Stimulated activated naive CD8-positive, alpha-beta T cell treated with anti-CD3 and anti-CD28 coated beads, Interleukin-15, Interleukin-2, amounts not matched to agents 100 ng/mL and 50 ng/mL, for 24 hours (primary cell): ENCODE results near the gene VIPR2.

Experiments used
- H3K27ac Mint-ChIP-seq: one replicate; pipeline ENCODE4 v1.8.0; 2021; ENCODE audit warnings: mild to moderate bottlenecking, mixed read lengths
- H3K27me3 Mint-ChIP-seq: one replicate; pipeline ENCODE4 v1.8.0; 2021; ENCODE audit warnings: mixed read lengths
- H3K36me3 Mint-ChIP-seq: one replicate; pipeline ENCODE4 v1.8.0; 2021; ENCODE audit warnings: low read depth, mixed read lengths
- H3K4me1 Mint-ChIP-seq: one replicate; pipeline ENCODE4 v1.8.0; 2021; ENCODE audit warnings: low read depth, mixed read lengths
- H3K4me3 Mint-ChIP-seq: one replicate; pipeline ENCODE4 v1.8.0; 2021; ENCODE audit warnings: mild to moderate bottlenecking, mixed read lengths
- H3K9me3 Mint-ChIP-seq: one replicate; pipeline ENCODE4 v1.8.0; 2021; ENCODE audit warnings: mixed read lengths

The VIPR2 gene

DNA sequence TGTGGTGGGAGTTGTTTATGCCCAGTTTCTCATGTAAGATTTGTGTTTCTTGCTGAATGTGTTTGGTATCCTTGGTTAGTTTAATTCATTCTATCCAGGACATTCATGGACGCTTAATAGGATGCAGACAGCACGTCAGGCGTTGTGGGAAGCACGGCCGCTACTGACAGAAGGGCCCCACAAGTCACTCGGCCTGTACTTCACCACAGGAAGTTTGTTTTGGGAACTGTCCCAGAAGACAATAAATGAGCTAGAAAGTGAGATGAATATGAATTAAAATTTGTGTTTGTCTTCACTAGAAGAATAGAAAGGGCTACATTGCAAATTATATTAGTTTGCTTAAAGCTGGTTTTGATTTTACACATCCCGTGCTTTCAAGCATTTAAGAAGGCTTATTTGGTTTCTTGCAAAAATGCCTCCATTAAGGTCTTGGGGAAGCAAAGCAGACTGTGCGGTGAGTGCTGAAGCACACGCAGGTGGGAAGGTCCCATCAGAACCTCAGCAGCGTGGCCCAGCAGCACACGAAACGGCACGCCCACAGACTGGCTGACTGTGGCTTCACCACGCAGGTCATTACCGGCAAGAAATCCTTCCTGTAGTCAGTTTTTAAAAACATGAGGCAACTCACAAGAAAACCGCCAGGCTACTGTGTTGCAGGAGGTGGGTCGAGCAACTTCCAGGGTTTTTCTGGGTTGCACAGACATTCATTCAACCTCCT, 74.1 kb downstream of the VIPR2 start:
- no peak overlapping the region for H3K4me3 Mint-ChIP-seq
- peaks cover 16% of the 10 kb centered on the region for H3K4me1 Mint-ChIP-seq
- no peaks in the 10 kb centered on the region for H3K27me3 Mint-ChIP-seq
- H3K27ac Mint-ChIP-seq, result no peak overlapping the region
- no peaks in the 10 kb centered on the region for H3K36me3 Mint-ChIP-seq
- H3K9me3 Mint-ChIP-seq, result no peaks in the 10 kb centered on the region

DNA sequence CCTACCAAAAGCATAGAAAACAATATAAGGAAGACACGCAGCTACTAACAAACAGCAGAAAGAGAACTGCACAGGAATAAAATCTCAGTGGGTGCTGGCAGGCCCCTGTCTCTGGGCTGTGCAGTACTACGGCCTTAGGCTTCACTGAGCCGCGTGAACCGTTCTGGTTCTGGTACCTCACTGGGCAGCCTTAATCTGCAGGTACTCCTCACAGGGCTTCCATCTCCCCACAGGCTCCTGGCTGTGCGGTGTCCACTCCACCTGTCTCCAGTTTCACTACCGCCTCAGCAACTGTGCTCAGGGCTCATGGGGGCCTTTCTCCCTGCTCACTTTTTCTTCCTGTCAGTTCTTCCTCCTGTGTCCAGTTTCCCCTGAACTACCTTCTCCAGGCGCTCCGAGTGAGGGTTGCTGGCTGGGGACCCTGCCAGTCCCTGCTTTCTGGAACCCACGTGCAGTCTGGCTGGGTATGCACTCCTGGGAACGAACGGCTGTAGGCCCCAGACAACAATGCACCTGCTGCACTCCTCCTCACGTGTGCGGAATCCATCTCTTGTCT, 75.7 kb downstream of the VIPR2 start:
- no peaks in the 10 kb centered on the region for H3K27me3 Mint-ChIP-seq
- no peaks in the 10 kb centered on the region for H3K9me3 Mint-ChIP-seq
- peaks cover 16% of the 10 kb centered on the region for H3K4me1 Mint-ChIP-seq
- no peak overlapping the region for H3K27ac Mint-ChIP-seq
- no peaks in the 10 kb centered on the region for H3K36me3 Mint-ChIP-seq
- H3K4me3 Mint-ChIP-seq, result no peak overlapping the region

DNA sequence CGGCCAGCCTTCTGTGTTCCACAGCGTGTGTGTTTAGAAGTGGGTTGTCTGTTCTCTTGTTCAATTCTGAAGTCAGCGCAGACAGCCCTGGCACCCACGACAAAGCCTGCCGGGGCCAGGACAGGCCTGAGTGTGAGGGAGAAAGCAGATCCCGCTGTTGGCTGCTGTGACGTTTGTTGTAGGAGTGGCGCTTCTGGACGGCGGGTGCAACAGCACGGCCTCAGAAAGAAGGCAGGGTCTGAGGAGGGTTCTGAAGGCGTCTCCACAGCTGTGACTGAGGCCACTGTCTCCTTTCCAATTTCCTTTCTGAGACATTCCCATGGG, 76.2 kb downstream of the VIPR2 start:
- Mint-ChIP-seq H3K27me3 (no peaks in the 10 kb centered on the region), H3K36me3 (no peaks in the 10 kb centered on the region), H3K4me1 (peaks cover 16% of the 10 kb centered on the region), H3K27ac (no peak overlapping the region), H3K9me3 (no peaks in the 10 kb centered on the region), H3K4me3 (no peak overlapping the region)

DNA sequence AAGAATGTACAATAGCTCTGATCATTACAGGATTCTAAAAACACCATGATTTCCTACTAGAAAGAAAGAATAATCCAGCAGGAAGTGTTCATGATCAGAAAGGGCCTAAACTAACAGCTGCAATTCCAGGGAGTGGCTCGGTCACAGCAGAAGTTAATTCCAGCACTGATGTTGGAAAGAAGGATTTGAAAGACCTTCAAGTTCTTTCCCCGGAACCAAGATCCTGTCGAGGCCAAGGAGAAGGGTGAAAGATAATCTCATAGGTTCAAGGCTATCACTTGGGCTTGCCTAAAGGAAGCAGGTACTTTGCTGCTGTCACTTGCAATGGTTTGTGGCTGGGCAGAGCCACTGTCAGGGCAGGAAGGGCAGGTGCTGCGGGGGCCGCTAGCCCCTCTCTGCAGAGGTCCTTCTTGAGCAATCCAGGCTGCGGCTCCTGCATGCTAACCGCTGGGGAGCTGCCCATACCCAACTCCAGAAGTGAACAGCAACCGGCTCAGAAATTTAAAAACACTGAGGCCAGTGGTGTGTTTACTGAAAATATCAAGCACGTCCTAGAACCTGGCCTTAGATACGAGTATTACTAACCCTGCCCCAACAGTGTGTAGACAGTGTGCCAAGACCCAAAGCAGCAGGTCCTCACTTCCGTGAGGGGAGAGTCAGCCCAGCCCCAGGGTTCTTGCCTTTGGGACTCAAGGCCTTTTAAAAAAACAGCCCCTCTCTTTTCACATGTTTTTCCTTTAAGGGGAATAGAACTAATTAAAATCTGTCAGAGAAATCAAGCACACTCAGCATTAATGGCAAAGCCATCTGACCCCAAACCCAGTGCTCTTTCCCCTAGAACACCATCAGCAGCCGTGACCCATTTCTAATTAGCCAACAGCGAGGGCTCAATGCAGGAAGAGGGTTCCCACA, 76.8 kb downstream of the VIPR2 start:
- H3K4me1 Mint-ChIP-seq, result peaks cover 16% of the 10 kb centered on the region
- H3K4me3 Mint-ChIP-seq, result no peak overlapping the region
- no peak overlapping the region for H3K27ac Mint-ChIP-seq
- H3K9me3 Mint-ChIP-seq, result no peaks in the 10 kb centered on the region
- no peaks in the 10 kb centered on the region for H3K36me3 Mint-ChIP-seq
- H3K27me3 Mint-ChIP-seq, result no peaks in the 10 kb centered on the region

DNA sequence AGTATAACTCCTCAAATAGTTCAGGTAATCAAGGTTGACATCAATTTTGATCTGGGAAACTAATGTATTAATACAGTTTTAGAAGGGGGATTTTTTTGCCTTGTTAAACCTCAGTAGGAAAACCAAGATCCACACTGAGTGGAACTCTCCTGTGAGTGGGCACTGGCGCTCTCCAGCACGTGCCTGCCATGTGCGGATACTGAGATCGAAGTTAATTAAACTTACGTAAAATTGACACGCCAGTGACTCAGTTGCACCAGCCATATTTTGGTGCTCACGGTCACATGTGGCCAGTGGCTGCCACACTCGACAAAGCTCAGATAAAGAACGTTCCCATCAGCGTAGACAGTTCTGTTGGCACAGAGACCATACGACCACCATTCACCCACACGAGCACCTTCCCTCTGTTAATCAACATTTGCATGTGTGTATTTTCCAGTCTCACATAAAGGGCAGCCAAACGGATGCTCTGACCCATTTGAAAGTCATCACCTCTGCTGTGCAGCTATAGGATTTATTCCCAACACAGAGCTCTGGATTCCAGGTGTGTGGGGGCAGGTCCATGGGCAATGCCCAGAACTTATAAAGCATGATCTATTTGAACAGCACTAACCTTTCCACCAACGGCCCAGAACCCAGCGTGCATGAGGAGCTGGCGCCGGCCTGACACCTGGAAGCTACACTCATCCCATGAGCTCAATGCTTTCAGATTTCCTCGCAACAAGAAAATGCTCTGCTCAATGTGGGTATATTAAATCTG, 77.7 kb downstream of the VIPR2 start:
- Mint-ChIP-seq H3K9me3 (no peaks in the 10 kb centered on the region), H3K36me3 (no peaks in the 10 kb centered on the region), H3K27ac (no peak overlapping the region), H3K4me1 (peaks cover 16% of the 10 kb centered on the region), H3K4me3 (no peak overlapping the region), H3K27me3 (no peaks in the 10 kb centered on the region)

DNA sequence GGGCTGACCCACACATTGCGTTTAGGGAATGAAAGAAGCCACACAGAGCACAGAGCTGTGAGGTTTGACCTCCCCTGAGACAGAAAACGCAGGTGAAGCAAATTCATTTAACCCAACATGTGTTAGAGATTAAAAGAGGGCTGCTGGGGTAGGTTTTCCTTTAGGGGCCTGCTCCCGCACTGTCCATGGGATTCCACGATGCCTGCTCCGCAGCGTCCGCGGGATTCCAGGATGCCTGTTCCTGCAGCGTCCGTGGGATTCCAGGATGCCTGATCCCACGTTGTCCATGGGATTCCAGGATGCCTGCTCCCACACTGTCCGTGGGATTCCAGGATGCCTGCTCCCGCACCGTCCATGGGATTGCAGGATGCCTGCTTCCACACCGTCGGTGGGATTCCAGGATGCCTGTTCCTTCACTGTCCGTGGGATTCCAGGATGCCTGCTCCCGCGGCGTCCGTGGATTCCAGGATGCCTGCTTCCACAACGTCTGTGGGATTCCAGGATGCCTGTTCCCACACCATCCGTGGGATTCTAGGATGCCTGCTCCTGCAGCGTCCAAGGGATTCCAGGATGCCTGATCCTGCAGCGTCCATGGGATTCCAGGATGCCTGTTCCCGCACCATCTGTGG, 78.7 kb downstream of the VIPR2 start:
- Mint-ChIP-seq H3K4me3 (no peak overlapping the region), H3K4me1 (peaks cover 16% of the 10 kb centered on the region), H3K27ac (no peak overlapping the region), H3K27me3 (no peaks in the 10 kb centered on the region), H3K9me3 (no peaks in the 10 kb centered on the region), H3K36me3 (no peaks in the 10 kb centered on the region)

DNA sequence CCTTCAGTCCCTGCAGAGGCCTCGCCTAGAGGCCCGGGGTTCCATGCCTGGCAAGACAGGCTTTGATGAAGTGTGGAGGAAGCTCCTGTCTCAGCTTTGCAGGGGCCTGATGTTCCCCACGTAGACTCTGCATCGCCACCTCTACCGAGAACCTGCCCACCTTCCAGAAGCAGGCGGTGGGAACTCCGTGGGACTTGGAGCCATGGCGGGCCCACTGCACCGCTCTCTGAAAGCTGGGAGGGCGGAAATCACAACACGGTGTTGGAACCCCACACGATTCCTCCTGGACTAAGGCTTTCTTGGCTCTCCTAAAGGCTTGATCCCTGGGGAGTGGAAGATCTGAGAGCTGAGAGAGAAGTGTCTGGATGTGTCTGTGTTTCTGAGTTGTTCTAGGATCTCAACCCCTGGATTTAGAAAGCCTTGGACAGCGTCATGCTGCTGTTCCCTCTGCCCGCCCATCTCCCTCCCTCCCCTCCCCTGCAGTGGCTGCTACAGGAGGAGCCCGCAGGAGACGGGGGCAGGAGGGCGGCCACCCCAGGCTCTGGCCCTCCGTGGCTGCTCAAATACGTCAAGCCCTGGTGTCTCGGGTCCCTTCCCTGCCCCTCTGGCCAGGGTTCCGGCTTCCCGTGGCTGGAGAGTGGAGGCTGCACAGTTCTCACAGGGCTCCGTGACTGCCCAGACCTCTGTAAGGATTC, 79.7 kb downstream of the VIPR2 start:
- H3K36me3 Mint-ChIP-seq, result no peaks in the 10 kb centered on the region
- H3K4me1 Mint-ChIP-seq, result peaks cover 9% of the 10 kb centered on the region
- no peaks in the 10 kb centered on the region for H3K9me3 Mint-ChIP-seq
- H3K4me3 Mint-ChIP-seq, result no peak overlapping the region
- no peaks in the 10 kb centered on the region for H3K27me3 Mint-ChIP-seq
- H3K27ac Mint-ChIP-seq, result no peak overlapping the region

DNA sequence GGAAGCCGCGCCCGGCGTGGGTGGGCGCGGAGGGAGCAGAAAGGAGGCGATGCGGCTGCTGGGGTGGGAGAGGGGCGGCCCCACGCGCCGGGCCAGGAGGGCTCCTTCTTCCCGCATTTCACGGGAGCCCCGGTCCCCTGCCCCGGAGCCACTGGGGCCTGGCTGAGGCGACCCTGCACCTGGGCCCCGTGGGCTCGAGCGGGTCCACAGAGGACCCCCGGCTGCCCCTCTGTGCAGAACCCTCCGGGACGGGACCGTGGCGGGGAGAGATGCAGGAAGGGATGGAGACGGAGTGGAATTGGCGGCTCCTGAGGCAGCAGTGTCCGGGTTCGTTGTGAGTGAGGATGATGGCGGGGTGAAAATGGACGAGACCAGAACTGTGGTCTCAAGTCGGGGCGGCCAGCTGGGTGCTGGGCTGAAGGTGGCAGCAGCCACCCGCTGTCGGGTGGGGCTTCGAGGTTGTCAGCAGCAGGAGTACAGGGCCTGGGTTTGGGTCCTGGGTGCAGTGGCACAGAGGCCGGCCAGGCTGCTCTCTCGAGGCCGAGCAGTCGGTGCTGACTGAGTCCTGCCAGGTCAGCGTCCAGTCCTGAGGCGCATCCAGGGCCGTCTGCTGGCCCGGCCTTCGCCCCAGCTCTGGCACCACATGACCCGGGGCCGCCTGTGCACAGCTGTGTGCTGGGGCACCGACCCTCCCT, 80.4 kb downstream of the VIPR2 start:
- no peak overlapping the region for H3K4me3 Mint-ChIP-seq
- H3K27me3 Mint-ChIP-seq, result no peaks in the 10 kb centered on the region
- no peaks in the 10 kb centered on the region for H3K9me3 Mint-ChIP-seq
- no peaks in the 10 kb centered on the region for H3K36me3 Mint-ChIP-seq
- peaks cover 9% of the 10 kb centered on the region for H3K4me1 Mint-ChIP-seq
- no peak overlapping the region for H3K27ac Mint-ChIP-seq

DNA sequence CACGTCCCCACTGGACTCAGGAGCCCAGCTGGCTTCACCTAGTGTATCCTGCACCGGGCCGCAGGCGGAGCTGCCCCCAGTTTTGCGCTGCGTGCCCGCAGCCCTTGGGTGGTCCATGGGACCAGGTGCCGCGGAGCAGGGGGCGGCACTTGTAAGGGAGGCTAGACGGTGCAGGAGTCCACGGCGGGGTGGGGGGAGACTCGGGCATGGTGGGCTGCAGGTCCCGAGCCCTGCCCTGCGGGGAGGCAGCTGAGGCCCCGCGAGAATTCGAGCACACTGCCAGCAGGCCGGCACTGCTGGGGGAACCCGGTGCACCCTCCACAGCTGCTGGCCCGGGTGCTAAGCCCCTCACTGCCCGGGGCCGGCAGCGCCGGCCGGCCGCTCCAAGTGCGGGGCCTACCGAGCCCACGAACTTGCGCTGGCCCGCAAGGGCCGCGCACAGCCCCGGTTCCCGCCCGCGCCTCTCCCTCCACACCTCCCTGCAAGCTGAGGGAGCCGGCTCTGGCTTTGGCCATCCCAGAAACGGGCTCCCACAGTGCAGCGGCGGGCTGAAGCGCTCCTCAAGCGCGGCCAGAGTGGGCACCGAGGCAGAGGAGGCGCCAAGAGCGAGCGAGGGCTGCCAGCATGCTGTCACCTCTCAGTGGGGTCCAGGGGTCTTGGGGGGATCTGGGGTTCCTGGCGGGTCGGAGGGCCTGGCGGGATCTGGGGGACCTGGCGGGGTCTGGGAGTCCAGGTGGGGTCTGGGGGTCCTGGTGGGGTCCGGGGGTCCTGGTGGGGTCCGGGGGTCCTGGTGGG, 81.4 kb downstream of the VIPR2 start:
- H3K36me3 Mint-ChIP-seq, result no peaks in the 10 kb centered on the region
- no peak overlapping the region for H3K4me3 Mint-ChIP-seq
- no peak overlapping the region for H3K27ac Mint-ChIP-seq
- peaks cover 5% of the 10 kb centered on the region for H3K4me1 Mint-ChIP-seq
- H3K9me3 Mint-ChIP-seq, result no peaks in the 10 kb centered on the region
- no peaks in the 10 kb centered on the region for H3K27me3 Mint-ChIP-seq

DNA sequence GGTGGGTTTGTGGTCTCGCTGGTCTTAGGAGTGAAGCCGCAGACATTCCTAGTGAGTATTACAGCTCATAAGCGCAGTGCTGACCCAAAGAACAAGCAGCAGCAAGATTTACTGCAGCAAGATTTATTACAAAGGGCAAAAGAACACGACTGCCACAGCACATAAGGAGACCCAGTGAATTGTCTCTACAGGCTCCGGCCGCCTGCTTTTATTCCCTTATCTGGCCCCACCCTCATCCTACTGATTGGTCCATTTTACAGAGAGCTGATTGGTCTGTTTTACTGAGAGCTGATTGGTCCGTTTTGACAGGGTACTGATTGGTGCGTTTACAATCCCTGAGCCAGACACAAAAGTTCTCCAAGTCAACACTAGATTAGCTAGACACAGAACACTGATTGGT, 82.1 kb downstream of the VIPR2 start:
- no peaks in the 10 kb centered on the region for H3K9me3 Mint-ChIP-seq
- no peaks in the 10 kb centered on the region for H3K4me1 Mint-ChIP-seq
- no peak overlapping the region for H3K4me3 Mint-ChIP-seq
- peaks cover 3% of the 10 kb centered on the region for H3K27me3 Mint-ChIP-seq
- H3K36me3 Mint-ChIP-seq, result no peaks in the 10 kb centered on the region
- no peak overlapping the region for H3K27ac Mint-ChIP-seq

DNA sequence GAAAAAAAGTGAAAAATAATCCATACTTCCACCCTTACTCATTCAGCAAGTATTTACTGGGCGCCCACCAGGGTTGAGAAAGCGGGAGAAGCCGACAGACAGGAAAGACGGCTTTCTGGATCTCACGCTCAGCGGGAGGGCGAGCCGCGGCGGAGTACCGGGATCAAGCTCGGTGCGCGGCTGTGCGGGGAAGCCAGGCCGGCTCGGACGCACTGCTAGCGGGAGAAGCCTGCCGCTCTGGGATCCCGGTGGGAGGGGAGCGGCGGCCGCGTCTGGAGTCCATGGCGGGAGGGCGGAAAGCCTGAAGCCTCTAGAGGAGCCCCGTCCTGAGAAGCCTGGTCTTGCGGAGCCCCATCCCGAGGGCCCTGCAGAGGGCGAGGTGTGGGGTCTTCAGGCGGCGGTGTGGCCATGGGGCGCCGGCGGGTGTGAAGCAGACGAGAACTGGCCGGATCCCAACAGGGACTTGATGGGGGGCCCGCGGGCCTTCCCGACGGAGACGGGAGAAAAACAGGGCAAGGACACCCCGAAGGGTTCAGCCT, 82.9 kb downstream of the VIPR2 start:
- Mint-ChIP-seq H3K36me3 (no peaks in the 10 kb centered on the region), H3K4me1 (no peaks in the 10 kb centered on the region), H3K4me3 (no peak overlapping the region), H3K9me3 (no peaks in the 10 kb centered on the region), H3K27ac (no peak overlapping the region), H3K27me3 (peaks cover 3% of the 10 kb centered on the region)

DNA sequence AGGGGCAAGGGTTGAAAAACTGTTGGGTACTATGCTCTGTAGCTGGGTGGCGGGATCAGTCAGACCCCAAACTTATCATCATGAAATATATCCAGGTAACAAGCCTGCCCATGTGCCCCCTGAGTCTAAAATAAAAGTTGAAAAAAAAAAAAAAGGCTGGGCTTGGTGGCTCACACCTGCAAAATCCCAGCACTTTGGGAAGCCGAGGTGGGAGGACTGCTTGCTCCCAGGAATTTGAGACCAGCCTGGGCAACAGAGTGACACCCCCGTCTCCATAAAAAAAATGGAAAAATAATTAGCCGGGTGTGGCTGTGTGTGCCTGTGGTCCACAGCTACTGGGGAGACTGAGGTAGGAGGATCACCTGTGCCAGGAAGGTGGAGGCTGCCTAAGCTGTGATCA, 83.5 kb downstream of the VIPR2 start:
- Mint-ChIP-seq H3K9me3 (no peaks in the 10 kb centered on the region), H3K27me3 (peaks cover 3% of the 10 kb centered on the region), H3K27ac (no peak overlapping the region), H3K4me3 (no peak overlapping the region), H3K4me1 (no peaks in the 10 kb centered on the region), H3K36me3 (no peaks in the 10 kb centered on the region)

DNA sequence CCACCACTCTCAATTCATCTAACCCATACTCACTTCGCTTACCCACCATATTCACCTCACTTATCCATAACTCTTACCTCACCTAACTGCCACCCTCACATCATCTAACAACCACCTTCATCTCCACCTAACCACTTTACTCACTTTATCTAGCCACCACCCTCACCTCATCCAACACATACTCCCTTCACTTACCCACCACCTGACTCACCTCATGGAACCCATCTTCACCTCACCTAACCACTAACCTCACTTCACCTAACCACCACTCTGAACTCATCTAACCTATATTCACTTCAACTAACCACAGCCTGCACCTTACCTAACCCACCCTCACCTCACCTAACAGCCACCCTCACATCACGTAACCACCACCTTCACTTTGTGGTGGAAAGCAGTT, 84.2 kb downstream of the VIPR2 start:
- Mint-ChIP-seq H3K36me3 (no peaks in the 10 kb centered on the region), H3K4me1 (no peaks in the 10 kb centered on the region), H3K27ac (no peak overlapping the region), H3K27me3 (peaks cover 3% of the 10 kb centered on the region), H3K9me3 (no peaks in the 10 kb centered on the region), H3K4me3 (no peak overlapping the region)
